Subcutaneous adipose tissue (tissue), 4 donors: Measurements from ENCODE around the gene NLRP9. TPM values are rescaled to one million over a fixed set of nuclear protein-coding genes. Genes with fewer than 3 reads are reported as not detected.

Experiments used
- CTCF ChIP-seq: fragments of 450-650 bp; IDR thresholded peaks from one replicate; pipeline ENCODE4 v1.5.1; 2016; ENCODE audit warnings: low read depth, mild to moderate bottlenecking, control low read depth, antibody characterized with exemption, moderate library complexity
- total RNA-seq, 4 donors: library from RNA; depleted of rRNA; stranded (reverse); fragments of >200 nt; gene quantifications; one replicate each; pipeline ENCODE4 v1.1.0, GENCODE V29; 2016

Gene NLRP9
- total RNA-seq, 4 donors from 2014 or later, result not detected

DNA sequence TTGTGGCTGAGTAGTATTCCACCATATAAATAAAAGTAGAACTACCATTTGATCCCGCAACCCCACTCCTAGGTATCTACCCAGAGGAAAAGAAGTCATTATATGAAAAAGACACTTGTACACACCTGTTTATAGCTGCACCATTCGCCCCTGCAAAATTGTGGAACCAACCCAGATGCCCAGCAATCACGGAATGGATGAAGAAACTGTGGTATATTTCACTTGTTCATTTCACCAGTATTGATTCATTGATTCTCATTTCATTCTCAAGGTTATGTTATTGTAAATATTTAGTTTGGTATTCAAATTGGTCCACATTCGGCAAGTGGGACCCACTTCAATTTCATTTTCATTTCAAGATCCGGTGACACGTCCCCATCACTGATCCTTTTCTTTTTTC, 12.5 kb upstream of the NLRP9 start:
- no peak for TF ChIP-seq CTCF

DNA sequence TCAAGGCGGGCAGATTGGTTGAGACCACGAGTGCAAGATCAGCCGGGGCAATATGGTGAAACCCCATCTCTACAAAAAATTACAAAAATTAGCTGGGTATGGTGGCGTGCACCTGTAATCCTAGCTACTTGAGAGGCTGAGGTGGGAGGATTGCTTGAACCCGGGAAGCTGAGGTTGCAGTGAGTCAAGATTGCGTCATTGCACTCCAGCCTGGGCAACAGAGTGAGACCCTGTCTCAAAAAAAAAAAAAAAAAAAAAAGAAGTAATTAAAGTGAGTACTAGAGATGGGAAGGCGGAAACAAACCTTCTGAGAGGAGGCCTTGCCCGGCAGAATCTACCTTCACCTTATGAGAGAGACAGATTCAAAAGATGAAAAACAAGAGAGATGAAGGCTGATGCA, 14.7 kb downstream of the NLRP9 start:
- TF ChIP-seq CTCF, result no peak

DNA sequence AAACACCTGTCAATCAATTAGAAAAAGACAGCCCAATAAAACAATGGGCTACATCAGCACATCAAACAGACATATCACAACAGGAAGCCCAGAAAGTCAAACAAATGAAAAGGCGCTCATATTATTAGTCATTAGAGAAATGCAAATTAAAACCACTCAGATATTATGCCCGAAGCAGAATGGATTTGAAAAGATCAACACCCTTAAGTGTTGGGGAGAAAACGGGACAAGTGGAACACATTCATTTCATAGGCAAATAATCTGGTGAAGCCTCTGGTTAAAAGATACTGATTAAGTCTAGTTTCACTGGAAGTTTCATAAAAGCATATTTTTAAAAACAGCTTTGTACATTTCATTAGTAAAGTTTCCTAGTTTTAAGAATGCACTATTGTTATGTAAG, 17.4 kb downstream of the NLRP9 start:
- TF ChIP-seq CTCF, result no peak

- no peak for TF ChIP-seq CTCF
These were observed 17.9 kb downstream of the NLRP9 start for GRCh38 chr19:55720214-55720746.

- no peak for TF ChIP-seq CTCF
These were observed 21.0 kb downstream of the NLRP9 start for GRCh38 chr19:55717251-55717650.

DNA sequence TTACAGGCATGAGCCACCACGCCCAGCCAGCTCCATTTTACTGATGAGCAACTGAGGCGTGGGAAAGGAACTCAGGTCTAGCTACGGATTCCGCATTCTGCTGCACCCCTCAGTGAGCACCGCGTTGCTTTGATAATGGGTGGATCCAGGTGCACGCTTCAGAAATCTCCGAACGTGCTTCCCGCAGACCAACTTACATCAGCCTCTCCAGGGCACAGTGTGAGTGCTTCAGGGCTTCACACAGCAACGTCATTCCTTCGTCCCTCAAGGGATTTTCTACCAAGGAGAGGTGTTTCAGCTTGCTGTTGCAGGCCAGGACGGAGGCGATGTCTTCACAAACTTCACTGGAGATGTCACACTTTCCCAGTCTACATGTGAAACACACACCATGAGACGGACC, 21.7 kb downstream of the NLRP9 start:
- TF ChIP-seq CTCF, result no peak

DNA sequence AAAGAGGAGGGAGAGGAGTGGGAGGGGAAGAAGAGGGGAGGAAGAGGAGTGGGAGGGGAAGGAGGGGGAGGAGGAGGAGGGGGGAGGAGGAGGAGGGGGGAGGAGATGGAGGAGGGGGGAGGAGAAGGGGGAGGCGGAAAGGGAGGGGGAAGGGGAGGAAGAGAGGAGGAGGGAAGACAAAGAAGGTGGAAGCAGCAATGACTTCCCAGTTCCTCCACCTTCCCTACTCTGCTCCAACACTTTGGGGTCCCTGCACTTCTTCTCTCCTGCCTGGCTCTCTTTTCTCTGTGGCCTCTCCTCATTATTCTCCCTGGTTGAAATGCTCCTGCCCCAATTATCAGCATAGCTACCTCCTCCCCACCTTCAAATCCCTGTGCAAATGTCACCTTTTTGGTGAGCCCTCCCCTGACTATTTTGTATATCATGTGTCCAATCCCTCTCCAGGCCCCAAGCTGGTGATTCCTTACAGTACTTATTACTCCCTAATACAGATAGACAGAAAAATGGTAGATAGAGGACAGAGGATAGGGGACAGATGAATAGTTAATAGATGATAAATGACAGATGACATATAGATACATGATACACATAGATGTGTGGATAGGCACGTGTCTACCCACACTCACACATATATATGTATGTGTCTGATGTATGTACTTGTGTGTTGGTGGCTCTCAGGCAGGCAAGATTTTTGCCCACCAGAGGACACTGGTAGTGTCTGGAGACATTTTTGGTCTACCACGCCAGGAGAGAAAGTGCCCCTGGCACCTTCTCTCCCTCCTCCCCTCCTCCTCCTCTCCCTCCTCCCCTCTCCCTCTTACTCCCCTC, 25.2 kb downstream of the NLRP9 start:
- TF ChIP-seq CTCF, result no peak
